Cardiac muscle cell (in vitro differentiated cells and primary cell): ENCODE measurements around the gene WDR93. TPM values are rescaled to one million over a fixed set of nuclear protein-coding genes. Genes with fewer than 3 reads are reported as not detected.
"Not testable (repeated sequence)": the region's sequence is repeated elsewhere in the genome, so short reads cannot be mapped to it uniquely, and the experiment has no call there.

Experiments used
- DNase-seq, 2 donors: peaks; one replicate each; pipeline versions ENCODE4 v3.0.0 to v3.0.0-alpha.2; 2010 to 2017; ENCODE audit warnings: low read depth in 1 of 2, low spot score in 1 of 2
- H3K27ac ChIP-seq: fragments of 200-600 bp; sonication (generic); 2 replicates; pipeline ENCODE4 v1.5.1; 2016
- H3K27me3 ChIP-seq: fragments of 200-600 bp; sonication (generic); 2 replicates; pipeline ENCODE4 v1.6.0; 2016; ENCODE audit warnings: control low read depth
- H3K36me3 ChIP-seq: fragments of 200-600 bp; sonication (generic); 2 replicates; pipeline ENCODE4 v1.5.1; 2016; ENCODE audit warnings: control low read depth
- H3K4me1 ChIP-seq: fragments of 200-600 bp; sonication (generic); 2 replicates; pipeline ENCODE4 v1.8.1; 2017; ENCODE audit warnings: low read depth, mild to moderate bottlenecking, mixed run types
- H3K4me3 ChIP-seq: fragments of 200-600 bp; sonication (generic); 2 replicates; pipeline ENCODE4 v1.5.1; 2016; ENCODE audit warnings: mild to moderate bottlenecking
- H3K9me3 ChIP-seq: fragments of 200-600 bp; sonication (generic); 2 replicates; pipeline ENCODE4 v1.5.1; 2017; ENCODE audit warnings: low read depth, mild to moderate bottlenecking, control low read depth
- polyA plus RNA-seq: library from polyadenylated mRNA; unstranded; fragments of >200 nt; fragmentation: Nextera tagmentation; extraction: Ambion mirVana; gene quantifications from 2 replicates; pipeline ENCODE4 v1.2.1, GENCODE V29; 2016
- total RNA-seq: library from RNA; depleted of rRNA; stranded (reverse); fragments of >200 nt; gene quantifications from 2 replicates; pipeline ENCODE4 v1.2.3, GENCODE V29; 2016
- TF ChIP-seq, protein P1 (sequence below): IDR thresholded peaks from 2 replicates; pipeline ENCODE4 v1.5.1; 2012; ENCODE audit warnings: low read depth, mild to moderate bottlenecking, low read length

WDR93 gene
- total and polyA plus RNA-seq, 2 experiments from 2014 or later = 0.06 to 0.73 TPM

DNA sequence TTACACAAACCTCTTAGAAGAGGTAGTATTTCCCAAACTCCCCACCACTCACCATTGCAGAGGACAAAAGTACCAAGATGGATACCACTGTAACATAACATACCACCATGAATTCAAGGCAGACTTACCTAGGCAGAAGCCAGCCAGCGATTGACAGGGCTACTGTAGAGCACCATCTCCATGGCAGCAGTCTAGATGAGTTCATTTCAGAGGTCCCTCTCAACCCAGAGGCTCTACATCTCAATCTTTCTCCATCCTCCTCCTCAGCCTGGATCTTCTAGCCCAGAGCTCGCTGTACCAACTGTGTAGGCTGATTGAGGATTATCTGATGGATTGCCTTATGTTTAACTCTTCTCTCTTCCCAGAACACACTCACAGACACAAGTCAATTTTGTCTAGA is 9.5 kb upstream of the WDR93 start:
- H3K27ac ChIP-seq = no peak overlapping the region
- no peaks in the 10 kb centered on the region for H3K9me3 ChIP-seq
- no peak for DNase-seq
- no peak overlapping the region for H3K4me3 ChIP-seq
- H3K27me3 ChIP-seq = no peaks in the 10 kb centered on the region
- TF ChIP-seq, protein P1, sequence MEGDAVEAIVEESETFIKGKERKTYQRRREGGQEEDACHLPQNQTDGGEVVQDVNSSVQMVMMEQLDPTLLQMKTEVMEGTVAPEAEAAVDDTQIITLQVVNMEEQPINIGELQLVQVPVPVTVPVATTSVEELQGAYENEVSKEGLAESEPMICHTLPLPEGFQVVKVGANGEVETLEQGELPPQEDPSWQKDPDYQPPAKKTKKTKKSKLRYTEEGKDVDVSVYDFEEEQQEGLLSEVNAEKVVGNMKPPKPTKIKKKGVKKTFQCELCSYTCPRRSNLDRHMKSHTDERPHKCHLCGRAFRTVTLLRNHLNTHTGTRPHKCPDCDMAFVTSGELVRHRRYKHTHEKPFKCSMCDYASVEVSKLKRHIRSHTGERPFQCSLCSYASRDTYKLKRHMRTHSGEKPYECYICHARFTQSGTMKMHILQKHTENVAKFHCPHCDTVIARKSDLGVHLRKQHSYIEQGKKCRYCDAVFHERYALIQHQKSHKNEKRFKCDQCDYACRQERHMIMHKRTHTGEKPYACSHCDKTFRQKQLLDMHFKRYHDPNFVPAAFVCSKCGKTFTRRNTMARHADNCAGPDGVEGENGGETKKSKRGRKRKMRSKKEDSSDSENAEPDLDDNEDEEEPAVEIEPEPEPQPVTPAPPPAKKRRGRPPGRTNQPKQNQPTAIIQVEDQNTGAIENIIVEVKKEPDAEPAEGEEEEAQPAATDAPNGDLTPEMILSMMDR = no peak
- no peaks in the 10 kb centered on the region for H3K4me1 ChIP-seq
- H3K36me3 ChIP-seq = peaks cover 3% of the 10 kb centered on the region

DNA sequence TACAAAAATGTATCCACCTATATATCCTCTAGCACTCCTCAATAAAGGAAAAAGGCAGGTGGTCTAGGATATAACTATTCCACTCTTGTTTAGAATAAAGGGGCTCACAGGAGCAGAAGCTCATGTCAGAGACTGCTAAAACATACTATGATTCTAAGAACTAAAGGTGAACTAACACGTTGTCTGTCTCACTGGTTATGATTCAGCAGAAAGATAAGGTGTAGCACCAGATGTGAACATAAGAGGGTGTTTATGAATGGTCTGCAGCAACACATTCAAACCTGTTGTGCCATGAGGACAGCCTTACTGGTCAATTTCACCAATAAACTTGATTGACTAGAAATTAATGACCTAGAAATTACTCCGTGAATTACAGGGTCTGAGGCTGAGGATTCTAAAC is 4.6 kb upstream of the WDR93 start:
- TF ChIP-seq, protein P1 = no peak
- no peaks in the 10 kb centered on the region for H3K4me1 ChIP-seq
- H3K4me3 ChIP-seq = no peak overlapping the region
- no peaks in the 10 kb centered on the region for H3K27me3 ChIP-seq
- H3K27ac ChIP-seq = no peak overlapping the region
- no peak for DNase-seq
- H3K36me3 ChIP-seq = peaks cover 3% of the 10 kb centered on the region
- H3K9me3 ChIP-seq = no peaks in the 10 kb centered on the region

DNA sequence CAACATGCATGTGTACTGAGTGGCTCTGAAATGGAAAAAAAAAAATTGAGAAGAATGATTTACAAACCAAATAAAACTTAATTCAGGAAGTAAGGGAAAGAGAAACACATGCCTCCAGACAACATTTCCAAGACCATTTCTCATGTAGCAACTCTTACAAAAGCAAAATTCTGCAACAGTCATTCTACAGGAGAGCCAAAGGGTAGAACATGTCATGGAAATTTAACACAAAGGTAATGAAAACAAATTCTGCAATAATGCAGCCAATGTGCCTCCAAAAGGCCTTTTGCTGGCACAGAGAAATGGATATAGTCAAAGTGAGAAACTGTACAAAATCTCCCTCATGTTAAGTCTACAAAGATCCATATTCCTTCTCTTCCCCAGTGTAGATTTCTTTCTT is 4.1 kb upstream of the WDR93 start:
- no peak for DNase-seq
- TF ChIP-seq, protein P1 = no peak
- H3K4me3 ChIP-seq = no peak overlapping the region
- H3K4me1 ChIP-seq = no peaks in the 10 kb centered on the region
- H3K9me3 ChIP-seq = no peaks in the 10 kb centered on the region
- no peak overlapping the region for H3K27ac ChIP-seq
- no peaks in the 10 kb centered on the region for H3K27me3 ChIP-seq
- H3K36me3 ChIP-seq = peaks cover 3% of the 10 kb centered on the region

DNA sequence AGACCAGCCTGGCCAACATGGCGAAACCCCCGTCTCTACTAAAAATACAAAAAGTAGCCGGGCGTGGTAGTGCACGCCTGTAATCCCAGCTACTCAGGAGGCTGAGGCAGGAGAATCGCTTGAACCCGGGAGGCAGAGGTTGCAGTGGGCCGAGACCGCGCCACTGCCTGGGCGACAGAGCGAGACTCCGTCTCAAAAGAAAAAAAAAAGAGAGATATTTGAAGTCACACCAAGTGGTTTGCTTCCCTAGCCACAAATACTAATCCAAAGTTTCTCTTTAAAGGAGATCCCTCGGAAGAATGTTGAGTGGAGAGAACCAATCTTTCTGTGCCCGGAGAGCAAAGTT is 708 bp upstream of the WDR93 start:
- H3K4me3 ChIP-seq = peak overlapping the region; percentile 63
- not testable (repeated sequence) for H3K9me3 ChIP-seq, H3K36me3 ChIP-seq, DNase-seq, H3K4me1 ChIP-seq, H3K27ac ChIP-seq
- H3K27me3 ChIP-seq = peaks cover 19% of the 10 kb centered on the region

DNA sequence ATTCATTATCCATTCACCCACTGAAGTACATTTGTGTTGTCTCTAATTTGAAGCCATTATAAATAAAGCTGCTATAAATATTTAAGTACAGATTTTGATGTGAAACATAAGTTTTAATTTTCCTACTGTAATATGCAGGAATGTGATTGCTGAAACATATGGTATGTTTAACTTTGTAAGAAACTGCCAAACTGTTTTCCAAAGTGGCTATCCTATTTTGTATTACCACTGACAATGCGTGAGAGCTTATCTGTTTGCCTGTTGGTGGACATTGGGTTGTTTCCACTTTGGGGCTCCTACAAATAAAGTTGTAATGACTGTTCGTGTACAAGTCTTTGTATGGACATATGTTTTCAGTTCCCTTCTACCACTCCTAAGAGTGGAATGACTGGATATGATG is 2.5 kb downstream of the WDR93 start:
- H3K9me3 ChIP-seq = no peaks in the 10 kb centered on the region
- no peak overlapping the region for H3K4me3 ChIP-seq
- H3K27ac ChIP-seq = no peak overlapping the region
- TF ChIP-seq, protein P1 = no peak
- peaks cover 28% of the 10 kb centered on the region for H3K27me3 ChIP-seq
- DNase-seq = no peak
- no peaks in the 10 kb centered on the region for H3K36me3 ChIP-seq
- H3K4me1 ChIP-seq = no peaks in the 10 kb centered on the region

DNA sequence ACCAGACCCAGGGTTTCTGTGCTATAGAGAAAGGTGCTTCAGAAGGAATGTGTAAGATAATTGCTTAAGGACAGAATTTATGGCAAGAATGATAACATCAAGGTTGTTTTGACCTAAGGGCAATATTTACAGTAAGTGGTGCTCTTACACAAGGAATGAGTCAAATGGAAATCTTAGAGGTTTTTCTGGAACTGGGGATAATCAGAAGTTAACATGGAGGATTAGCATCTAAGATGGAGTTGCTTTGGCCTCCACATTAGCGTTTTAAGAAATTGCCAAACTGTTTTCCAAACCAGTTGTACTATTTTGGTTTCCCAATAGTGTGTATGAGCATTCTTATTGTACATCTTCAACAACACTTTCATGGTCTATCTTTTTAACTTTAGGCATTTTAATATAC is 3.1 kb downstream of the WDR93 start:
- DNase-seq = no peak
- no peak overlapping the region for H3K4me3 ChIP-seq
- no peaks in the 10 kb centered on the region for H3K36me3 ChIP-seq
- TF ChIP-seq, protein P1 = no peak
- H3K27ac ChIP-seq = no peak overlapping the region
- peaks cover 28% of the 10 kb centered on the region for H3K27me3 ChIP-seq
- H3K9me3 ChIP-seq = no peaks in the 10 kb centered on the region
- H3K4me1 ChIP-seq = no peaks in the 10 kb centered on the region
